HG02798 (cell line): ENCODE measurements around the gene RGP1.

Experiments
- ATAC-seq: cut with Tn5 transposase; IDR thresholded peaks from one replicate; pipeline ENCODE4 v1.9.1; 2021; ENCODE audit warnings: mild to moderate bottlenecking; ENCODE audit not compliant: unreplicated experiment, poor library complexity

The RGP1 gene

GRCh38 chr9:35797311-35798109 lies 48.4 kb downstream of the RGP1 start:
- peak; percentile 53 for ATAC-seq

GRCh38 chr9:35798658-35799374 lies 49.7 kb downstream of the RGP1 start:
- ATAC-seq = peak; percentile 50

DNA sequence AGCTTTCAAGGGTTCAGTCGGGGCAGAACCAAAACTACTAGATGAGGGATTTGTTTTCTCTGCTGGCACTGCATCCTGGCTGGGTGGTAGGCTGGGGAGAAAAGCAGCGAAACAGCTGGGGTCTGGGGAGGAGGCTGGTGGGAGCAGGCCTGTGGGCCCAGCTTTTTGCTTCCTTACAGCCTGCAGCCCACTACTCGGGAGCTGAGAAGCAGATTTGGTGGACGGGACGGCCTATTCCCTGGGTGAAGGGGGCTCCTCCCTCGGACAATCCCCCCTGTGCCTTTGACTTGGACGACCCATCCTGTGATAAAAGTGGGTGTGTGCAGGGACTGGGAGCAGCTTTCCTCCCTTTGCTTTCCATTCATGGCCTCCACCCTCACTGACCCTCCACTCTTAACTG lies 51.4 kb downstream of the RGP1 start:
- no peak for ATAC-seq

- no peak for ATAC-seq
Measured at GRCh38 chr9:35801328-35802128, 52.4 kb downstream of the RGP1 start.

- ATAC-seq = no peak
Measured at GRCh38 chr9:35806101-35806500, 57.0 kb downstream of the RGP1 start.
